DND-41 (cell line): Measurements from ENCODE around the gene PDE4D.

Experiments used
- ATAC-seq: fragments of 200-7000 bp; cut with Tn5 transposase; 3 replicates; pipeline ENCODE4 v1.9.1; 2021; ENCODE audit warnings: low read depth; ENCODE audit not compliant: insufficient read depth
- DNase-seq: peaks from one replicate; pipeline ENCODE4 v3.0.0-alpha.2; 2020
- H2AFZ ChIP-seq: 2 replicates; pipeline ENCODE4 v1.6.0; 2012; ENCODE audit warnings: low read depth, low read length
- H3K27ac ChIP-seq: 2 replicates; pipeline ENCODE4 v1.5.1; 2012; ENCODE audit warnings: low read length, inconsistent platforms
- H3K27me3 ChIP-seq: fragments of 200-600 bp; sonication (generic); 2 replicates; pipeline ENCODE4 v1.6.0; 2012; ENCODE audit warnings: low read length, mild to moderate bottlenecking, inconsistent platforms; ENCODE audit not compliant: insufficient read depth, poor library complexity
- H3K36me3 ChIP-seq: 2 replicates; pipeline ENCODE4 v1.5.1; 2012; ENCODE audit warnings: low read length, inconsistent platforms; ENCODE audit not compliant: insufficient read depth
- H3K4me1 ChIP-seq: 2 replicates; pipeline ENCODE4 v1.5.1; 2012; ENCODE audit warnings: mild to moderate bottlenecking, low read length; ENCODE audit not compliant: insufficient read depth
- H3K4me2 ChIP-seq: 2 replicates; pipeline ENCODE4 v1.6.0; 2012; ENCODE audit warnings: mild to moderate bottlenecking, moderate library complexity, low read length, inconsistent platforms; ENCODE audit not compliant: insufficient read depth
- H3K4me3 ChIP-seq, 2 experiments: fragments of 200-600 bp in 1 of 2; shearing (Covaris generic) in 1 of 2; 2 replicates each; pipeline ENCODE4 v1.5.1; 2012 to 2016; ENCODE audit warnings: inconsistent platforms in 2 of 2, low read length in 2 of 2, mild to moderate bottlenecking in 2 of 2, low read depth in 1 of 2, moderate library complexity in 1 of 2
- H3K79me2 ChIP-seq: 2 replicates; pipeline ENCODE4 v1.6.0; 2012; ENCODE audit warnings: low read length, inconsistent platforms; ENCODE audit not compliant: insufficient read depth
- H3K9ac ChIP-seq: 2 replicates; pipeline ENCODE4 v1.6.0; 2012; ENCODE audit warnings: low read depth, mild to moderate bottlenecking, inconsistent platforms, low read length, moderate library complexity
- H3K9me3 ChIP-seq: 2 replicates; pipeline ENCODE4 v1.5.1; 2012; ENCODE audit warnings: low read length, moderate library complexity, mild to moderate bottlenecking, inconsistent platforms; ENCODE audit not compliant: insufficient read depth, severe bottlenecking
- H4K20me1 ChIP-seq: 2 replicates; pipeline ENCODE4 v1.6.0; 2012; ENCODE audit warnings: low read length; ENCODE audit not compliant: insufficient read depth
- CTCF ChIP-seq: IDR thresholded peaks from 2 replicates; pipeline ENCODE4 v1.5.1; 2012; ENCODE audit warnings: borderline replicate concordance, low read length, moderate library complexity, mild to moderate bottlenecking; ENCODE audit not compliant: poor library complexity, severe bottlenecking; ENCODE audit errors: extremely low read depth
- EZH2 ChIP-seq: IDR thresholded peaks from 3 replicates; pipeline ENCODE4 v1.6.1; 2012; ENCODE audit warnings: borderline replicate concordance, low read depth, mild to moderate bottlenecking, moderate library complexity, low read length, inconsistent platforms; ENCODE audit not compliant: severe bottlenecking

Gene PDE4D

GRCh38 chr5:59100875-59101274, 792.7 kb downstream of the PDE4D start:
- Histone ChIP-seq H3K4me2 (no peak overlapping the region), H3K36me3 (no peaks in the 10 kb centered on the region), H3K27me3 (no peaks in the 10 kb centered on the region), H3K4me1 (no peaks in the 10 kb centered on the region), H2AFZ (no peak overlapping the region), H3K9me3 (no peaks in the 10 kb centered on the region), H4K20me1 (no peaks in the 10 kb centered on the region), H3K27ac (no peak overlapping the region), H3K4me3 (no peak overlapping the region), H3K79me2 (no peaks in the 10 kb centered on the region), H3K9ac (no peak overlapping the region)
- DNase-seq (no peak), ATAC-seq (no peak)
- TF ChIP-seq EZH2 (no peak), CTCF (no peak)

GRCh38 chr5:59099995-59100345, 793.6 kb downstream of the PDE4D start:
- DNase-seq (no peak), ATAC-seq (no peak)
- Histone ChIP-seq H2AFZ (no peak overlapping the region), H3K4me3 (no peak overlapping the region), H3K9ac (no peak overlapping the region), H4K20me1 (no peaks in the 10 kb centered on the region), H3K27ac (no peak overlapping the region), H3K27me3 (no peaks in the 10 kb centered on the region), H3K9me3 (no peaks in the 10 kb centered on the region), H3K79me2 (no peaks in the 10 kb centered on the region), H3K4me2 (no peak overlapping the region), H3K36me3 (no peaks in the 10 kb centered on the region), H3K4me1 (no peaks in the 10 kb centered on the region)
- TF ChIP-seq CTCF (no peak), EZH2 (no peak)

- Histone ChIP-seq H3K79me2 (no peaks in the 10 kb centered on the region), H3K9me3 (no peaks in the 10 kb centered on the region), H3K27me3 (no peaks in the 10 kb centered on the region), H3K9ac (no peak overlapping the region), H3K27ac (no peak overlapping the region), H3K36me3 (no peaks in the 10 kb centered on the region), H3K4me1 (no peaks in the 10 kb centered on the region), H3K4me2 (no peak overlapping the region), H2AFZ (no peak overlapping the region), H3K4me3 (no peak overlapping the region), H4K20me1 (no peaks in the 10 kb centered on the region)
- no peak for TF ChIP-seq CTCF
- TF ChIP-seq EZH2, result no peak
- ATAC-seq, result no peak
- DNase-seq, result no peak
Observed at GRCh38 chr5:59099270-59099994, 794.1 kb downstream of the PDE4D start.

GRCh38 chr5:59098743-59099142, 794.8 kb downstream of the PDE4D start:
- ATAC-seq, result no peak

More at GRCh38 chr5:59098743-59099142, 794.8 kb downstream of the PDE4D start:
- H3K9ac ChIP-seq, result no peak overlapping the region
- H3K27me3 ChIP-seq, result no peaks in the 10 kb centered on the region
- H3K79me2 ChIP-seq, result no peaks in the 10 kb centered on the region
- no peaks in the 10 kb centered on the region for H3K9me3 ChIP-seq
- H3K4me3 ChIP-seq, result no peak overlapping the region
- no peaks in the 10 kb centered on the region for H4K20me1 ChIP-seq
- no peak overlapping the region for H3K27ac ChIP-seq
- H3K4me2 ChIP-seq, result no peak overlapping the region
- no peaks in the 10 kb centered on the region for H3K36me3 ChIP-seq
- no peak overlapping the region for H2AFZ ChIP-seq
- DNase-seq, result no peak
- TF ChIP-seq EZH2, result no peak
- no peak for TF ChIP-seq CTCF
- no peaks in the 10 kb centered on the region for H3K4me1 ChIP-seq
